ENCODE measurements around the gene EYS. TPM values are rescaled to one million over a fixed set of nuclear protein-coding genes. Genes with fewer than 3 reads are reported as not detected.
A peak's percentile ranks its signal among the peaks of the same experiment; 100 is the strongest.
"Not testable (repeated sequence)": the region's sequence is repeated elsewhere in the genome, so short reads cannot be mapped to it uniquely, and the experiment has no call there.

EYS gene
- total and polyA plus RNA-seq, 9 of the 15 experiments (the other 6 are each of a cell fraction or from before 2014, with no cell fraction given) = 0.03 to 0.36 (median 0.10) TPM; not detected in 2

DNA sequence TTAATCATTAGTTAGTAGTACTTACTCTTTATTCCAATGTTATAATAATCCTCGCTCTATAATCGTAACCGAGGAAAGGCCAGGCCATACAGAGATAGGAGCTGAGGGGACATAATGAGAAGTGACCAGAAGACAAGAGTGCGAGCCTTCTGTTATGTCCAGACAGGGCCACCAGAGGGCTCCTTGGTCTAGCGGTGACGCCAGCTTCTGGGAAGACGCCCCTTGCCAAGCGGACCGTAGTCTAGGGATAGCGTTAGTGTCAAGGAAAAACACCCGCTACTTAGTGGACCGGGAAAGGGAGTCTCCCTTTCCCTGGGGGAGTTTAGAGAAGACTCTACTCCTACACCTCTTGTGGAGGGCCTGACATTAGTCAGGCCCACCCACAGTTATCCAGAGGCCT lies 1237.6 kb downstream of the EYS start:
- DNase-seq (ENCODE audit: extremely low read depth in 1 of 4, low spot score in 3 of 4); FAIRE-seq; H3K4me1 ChIP-seq (replicated peaks in 1 of 2; ENCODE audit: control insufficient read depth in 2 of 2, insufficient read depth in 2 of 2, low read length in 2 of 2); CTCF ChIA-PET (ENCODE audit: low intra/inter-chr PET ratio); ATAC-seq; BruUV-seq (replicated peaks); H3K4me2 ChIP-seq (ENCODE audit: insufficient read depth, low read length); H2AFZ ChIP-seq (ENCODE audit: low read depth, low read length); H3K79me2 ChIP-seq (ENCODE audit: control insufficient read depth, insufficient read depth, low read length); H3K9me1 ChIP-seq (ENCODE audit: control insufficient read depth, insufficient read depth, low read length); in situ Hi-C loops (cut with MboI); POLR2A ChIA-PET; H3K9ac ChIP-seq (ENCODE audit: insufficient read depth in 1 of 2, low read depth in 2 of 2, low read length in 2 of 2); intact Hi-C loops (cut with micrococcal nuclease); H3K27me3 ChIP-seq (ENCODE audit: control insufficient read depth in 2 of 2, insufficient read depth in 2 of 2, low read length in 2 of 2); H4K20me1 ChIP-seq (replicated peaks; ENCODE audit: control insufficient read depth, insufficient read depth, low read length); H3K36me3 ChIP-seq (ENCODE audit: control insufficient read depth, insufficient read depth, low read length); H3K4me3 ChIP-seq; H3K27ac ChIP-seq (ENCODE audit: extremely low read depth, low read depth, low read length); H3K9me3 ChIP-seq (replicated peaks; ENCODE audit: control insufficient read depth, insufficient read depth, low read depth, low read length): not testable (repeated sequence)
- WGBS (ENCODE audit: insufficient coverage, low coverage, missing lambda C conversion rate) = 18% methylated on average over 7 of the region's 12 CpGs
- TF ChIP-seq RAD21 (CRISPR knock-in tag; conservative IDR thresholded peaks at IDR 0.05 in 1 of 2, IDR thresholded peaks at IDR 0.05 in 1 of 2) = peak in 1 of 2 experiments; percentile 45; a peak in 2 of 4 replicates
- TF ChIP-seq, protein P1, sequence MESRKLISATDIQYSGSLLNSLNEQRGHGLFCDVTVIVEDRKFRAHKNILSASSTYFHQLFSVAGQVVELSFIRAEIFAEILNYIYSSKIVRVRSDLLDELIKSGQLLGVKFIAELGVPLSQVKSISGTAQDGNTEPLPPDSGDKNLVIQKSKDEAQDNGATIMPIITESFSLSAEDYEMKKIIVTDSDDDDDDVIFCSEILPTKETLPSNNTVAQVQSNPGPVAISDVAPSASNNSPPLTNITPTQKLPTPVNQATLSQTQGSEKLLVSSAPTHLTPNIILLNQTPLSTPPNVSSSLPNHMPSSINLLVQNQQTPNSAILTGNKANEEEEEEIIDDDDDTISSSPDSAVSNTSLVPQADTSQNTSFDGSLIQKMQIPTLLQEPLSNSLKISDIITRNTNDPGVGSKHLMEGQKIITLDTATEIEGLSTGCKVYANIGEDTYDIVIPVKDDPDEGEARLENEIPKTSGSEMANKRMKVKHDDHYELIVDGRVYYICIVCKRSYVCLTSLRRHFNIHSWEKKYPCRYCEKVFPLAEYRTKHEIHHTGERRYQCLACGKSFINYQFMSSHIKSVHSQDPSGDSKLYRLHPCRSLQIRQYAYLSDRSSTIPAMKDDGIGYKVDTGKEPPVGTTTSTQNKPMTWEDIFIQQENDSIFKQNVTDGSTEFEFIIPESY (CRISPR knock-in tag; IDR thresholded peaks at IDR 0.05) = 0 out of 2 replicates have a peak, but pooled peaks have one; percentile 40

DNA sequence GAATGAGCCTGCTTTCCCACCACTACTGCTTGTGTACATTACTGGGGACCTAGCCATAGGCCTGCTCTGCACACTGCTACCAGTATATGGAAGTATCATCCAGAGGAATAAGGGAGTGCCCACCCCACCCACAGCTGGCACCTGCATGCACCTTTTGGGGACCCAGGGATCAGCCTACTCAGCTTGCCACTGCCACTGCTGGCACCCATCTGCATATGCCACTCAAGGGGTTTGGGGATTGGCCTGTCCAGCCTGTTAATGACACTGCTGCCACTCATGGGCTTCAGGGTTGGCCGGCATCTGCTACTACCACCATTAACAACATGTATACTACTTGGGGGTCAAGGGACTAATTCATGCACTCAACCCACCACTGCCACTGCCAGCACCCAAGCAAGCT lies 1239.4 kb downstream of the EYS start:
- Histone ChIP-seq H3K9me1 (ENCODE audit: control insufficient read depth, insufficient read depth, low read length) (no peaks in the 10 kb centered on the region), H3K4me2 (ENCODE audit: insufficient read depth, low read length) (no peak overlapping the region), H3K9me3 (replicated peaks; ENCODE audit: control insufficient read depth, insufficient read depth, low read depth, low read length) (no peaks in the 10 kb centered on the region), H3K27ac (ENCODE audit: extremely low read depth, low read depth, low read length) (no peak overlapping the region), H3K79me2 (ENCODE audit: control insufficient read depth, insufficient read depth, low read length) (no peaks in the 10 kb centered on the region), H3K27me3 (ENCODE audit: control insufficient read depth in 2 of 2, insufficient read depth in 2 of 2, low read length in 2 of 2) (no peaks in the 10 kb centered on the region), H3K9ac (ENCODE audit: insufficient read depth in 1 of 2, low read depth in 2 of 2, low read length in 2 of 2) (no peak overlapping the region), H3K4me1 (replicated peaks in 1 of 2; ENCODE audit: control insufficient read depth in 2 of 2, insufficient read depth in 2 of 2, low read length in 2 of 2) (no peaks in the 10 kb centered on the region), H4K20me1 (replicated peaks; ENCODE audit: control insufficient read depth, insufficient read depth, low read length) (no peaks in the 10 kb centered on the region), H3K36me3 (ENCODE audit: control insufficient read depth, insufficient read depth, low read length) (no peaks in the 10 kb centered on the region), H2AFZ (ENCODE audit: low read depth, low read length) (no peak overlapping the region), H3K4me3 (no peak overlapping the region)
- no CpG with 5 or more reads among the region's 1 CpG for WGBS (ENCODE audit: insufficient coverage, low coverage, missing lambda C conversion rate)
- FAIRE-seq = no peak
- in situ Hi-C loops (cut with MboI) (no loop called here), intact Hi-C loops (cut with micrococcal nuclease) (no loop called here)
- BruUV-seq (replicated peaks) = no TSS peak
- no peak for ATAC-seq
- ChIA-PET CTCF (ENCODE audit: low intra/inter-chr PET ratio) (no interaction called here), POLR2A (no interaction called here)
- no peak for DNase-seq (ENCODE audit: extremely low read depth in 1 of 4, low spot score in 3 of 4)
- TF ChIP-seq CREM (IDR thresholded peaks at IDR 0.05; ENCODE audit: low read depth) (no peak), CC2D1A (IDR thresholded peaks at IDR 0.05) (no peak), PPARD (CRISPR knock-in tag; IDR thresholded peaks at IDR 0.05) (no peak), RBM39 (optimal IDR thresholded peaks at IDR 0.05; ENCODE audit: low read depth, low read length) (no peak), POLR2AphosphoS2 (IDR thresholded peaks at IDR 0.05; ENCODE audit: low read length) (no peak), MCM5 (IDR thresholded peaks at IDR 0.05; ENCODE audit: low read depth) (no peak), XRCC3 (IDR thresholded peaks at IDR 0.05) (no peak), ZNF121 (CRISPR knock-in tag; conservative IDR thresholded peaks at IDR 0.05) (no peak), ZKSCAN1 (IDR thresholded peaks at IDR 0.05; ENCODE audit: low read depth, low read length) (no peak), ZNF785 (CRISPR knock-in tag; IDR thresholded peaks at IDR 0.05) (no peak)
- TF ChIP-seq, protein P2, sequence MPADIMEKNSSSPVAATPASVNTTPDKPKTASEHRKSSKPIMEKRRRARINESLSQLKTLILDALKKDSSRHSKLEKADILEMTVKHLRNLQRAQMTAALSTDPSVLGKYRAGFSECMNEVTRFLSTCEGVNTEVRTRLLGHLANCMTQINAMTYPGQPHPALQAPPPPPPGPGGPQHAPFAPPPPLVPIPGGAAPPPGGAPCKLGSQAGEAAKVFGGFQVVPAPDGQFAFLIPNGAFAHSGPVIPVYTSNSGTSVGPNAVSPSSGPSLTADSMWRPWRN (IDR thresholded peaks at IDR 0.05; ENCODE audit: low read depth) = no peak
